GM19099 (cell line): ENCODE measurements around the gene PNRC2.
A peak's percentile ranks its signal among the peaks of the same experiment; 100 is the strongest.

ENCODE experiments used
- POLR2A ChIP-seq: IDR thresholded peaks from 3 replicates; pipeline ENCODE4 v1.6.1; 2011; ENCODE audit warnings: low read depth; ENCODE audit not compliant: insufficient read length; ENCODE audit errors: extremely low read depth

PNRC2 gene, protein sequence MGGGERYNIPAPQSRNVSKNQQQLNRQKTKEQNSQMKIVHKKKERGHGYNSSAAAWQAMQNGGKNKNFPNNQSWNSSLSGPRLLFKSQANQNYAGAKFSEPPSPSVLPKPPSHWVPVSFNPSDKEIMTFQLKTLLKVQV

DNA sequence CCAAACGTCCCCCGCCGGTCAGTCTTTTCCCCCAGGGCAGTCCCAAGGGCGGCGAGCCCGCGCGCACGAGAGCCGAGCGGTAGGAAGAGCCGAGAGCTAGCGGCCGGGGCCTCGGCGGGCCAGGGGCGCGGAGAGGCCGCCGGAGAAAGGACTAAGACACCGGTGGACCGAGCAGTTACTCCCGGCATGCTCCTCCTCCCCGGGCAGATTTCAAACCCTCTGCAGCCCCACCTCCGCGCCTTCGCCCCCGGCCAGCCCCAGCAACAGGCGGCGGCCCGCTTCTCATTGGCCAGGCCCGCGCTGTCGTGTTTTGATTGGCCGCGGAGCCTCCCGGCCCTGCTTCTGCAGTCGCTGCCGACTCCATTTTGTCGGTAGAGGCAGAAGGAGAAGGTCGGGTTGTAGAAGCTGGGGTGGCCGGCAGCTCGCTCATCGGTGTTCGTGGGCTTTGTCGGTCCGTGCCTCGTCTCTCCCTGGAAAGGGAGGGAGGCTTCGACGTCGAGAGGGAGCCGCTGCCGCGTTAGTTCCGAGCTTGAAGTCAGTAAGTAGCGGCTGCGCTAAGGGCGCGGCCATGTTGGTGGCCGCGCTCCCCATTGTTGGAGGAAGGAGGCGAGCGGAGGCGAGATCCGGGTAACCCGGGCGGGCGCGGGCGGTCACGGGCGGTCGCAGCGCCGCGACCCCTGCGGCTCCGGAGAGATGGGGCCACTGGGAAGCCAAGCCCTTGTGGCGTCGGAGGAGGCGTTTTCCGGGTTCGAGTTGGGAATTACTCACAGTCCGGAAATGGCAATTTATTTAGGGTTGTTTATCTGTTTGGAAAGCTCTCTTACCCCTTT lies at the start of gene PNRC2:
Gene PNRC2, plus strand, starts transcription at position 368 of the 830 bp plus-strand sequence. CDS start 1,630 bp downstream, outside the sequence.
- TF ChIP-seq POLR2A, result peak; percentile 92

DNA sequence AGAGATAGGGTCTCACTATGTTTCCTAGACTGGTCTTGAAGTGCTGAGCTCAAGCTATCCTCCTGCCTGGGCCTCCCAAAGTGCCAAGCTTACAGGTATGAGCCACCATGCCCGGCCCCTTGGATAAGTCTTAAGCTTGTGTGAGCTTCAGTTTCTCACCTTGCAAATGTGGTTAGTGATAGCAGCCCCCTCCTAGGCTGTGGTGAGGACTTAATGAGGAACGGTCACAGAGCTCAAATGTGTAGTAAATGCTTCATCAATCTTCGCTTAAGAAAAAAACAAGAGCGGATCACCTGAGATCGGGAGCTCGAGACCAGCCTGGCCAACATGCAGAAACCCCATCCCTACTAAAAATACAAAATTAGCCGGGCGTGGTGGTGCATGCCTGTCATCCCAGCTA lies 49.5 kb upstream of the PNRC2 start:
- TF ChIP-seq POLR2A, result no peak

DNA sequence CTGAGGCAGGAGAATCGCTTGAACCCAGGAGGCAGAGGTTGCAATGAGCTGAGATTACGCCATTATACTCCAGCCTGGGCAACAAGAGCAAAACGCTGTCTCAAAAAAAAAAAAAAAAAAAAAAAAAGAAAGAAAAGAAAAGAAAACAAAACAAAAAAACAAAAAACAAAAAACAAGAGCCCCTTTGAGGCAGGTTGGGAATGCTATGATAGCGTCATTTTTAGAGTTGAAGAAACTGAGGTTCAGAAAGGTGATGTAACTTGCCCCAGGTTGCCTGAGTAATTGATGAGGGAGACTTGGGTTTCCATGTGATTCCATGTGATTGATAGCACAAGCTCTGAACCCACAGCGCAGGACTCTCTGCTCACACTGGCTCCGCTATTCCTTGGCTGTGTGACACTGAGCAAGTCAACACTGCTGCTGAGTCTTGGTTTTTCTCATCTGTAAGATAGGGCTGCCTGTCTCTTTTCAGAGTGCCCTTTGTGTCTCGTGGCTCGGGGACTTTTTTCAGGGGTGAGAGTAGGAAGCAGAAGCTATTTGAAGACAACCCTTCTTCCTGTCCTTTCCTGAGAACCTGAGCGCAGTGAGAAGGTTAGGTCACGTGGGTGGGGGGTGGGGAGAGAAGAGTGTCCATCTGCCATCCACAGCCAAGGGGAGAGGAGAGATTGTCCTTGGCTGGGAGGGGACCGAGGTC lies 48.9 kb upstream of the PNRC2 start:
- peak; percentile 65 for TF ChIP-seq POLR2A

DNA sequence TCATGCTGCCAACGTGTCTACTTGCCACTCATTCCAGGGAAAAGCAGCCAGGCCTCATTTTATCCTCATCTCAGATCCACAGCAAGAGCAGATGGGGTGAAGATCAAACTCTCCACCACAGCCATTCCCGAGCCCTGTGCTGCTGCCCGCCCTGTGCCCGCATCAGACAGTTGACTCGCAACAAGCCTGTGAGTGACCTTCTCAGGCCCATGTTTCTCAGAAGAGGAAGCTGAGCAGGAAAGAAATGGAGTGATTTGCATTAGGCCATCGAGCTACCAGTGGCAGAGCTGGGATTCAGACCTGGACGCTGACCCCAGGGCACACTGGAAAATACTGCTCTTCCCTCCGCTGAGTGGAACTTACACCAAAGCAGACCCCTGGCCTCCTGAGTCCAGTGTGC lies 47.7 kb upstream of the PNRC2 start:
- TF ChIP-seq POLR2A, result no peak

DNA sequence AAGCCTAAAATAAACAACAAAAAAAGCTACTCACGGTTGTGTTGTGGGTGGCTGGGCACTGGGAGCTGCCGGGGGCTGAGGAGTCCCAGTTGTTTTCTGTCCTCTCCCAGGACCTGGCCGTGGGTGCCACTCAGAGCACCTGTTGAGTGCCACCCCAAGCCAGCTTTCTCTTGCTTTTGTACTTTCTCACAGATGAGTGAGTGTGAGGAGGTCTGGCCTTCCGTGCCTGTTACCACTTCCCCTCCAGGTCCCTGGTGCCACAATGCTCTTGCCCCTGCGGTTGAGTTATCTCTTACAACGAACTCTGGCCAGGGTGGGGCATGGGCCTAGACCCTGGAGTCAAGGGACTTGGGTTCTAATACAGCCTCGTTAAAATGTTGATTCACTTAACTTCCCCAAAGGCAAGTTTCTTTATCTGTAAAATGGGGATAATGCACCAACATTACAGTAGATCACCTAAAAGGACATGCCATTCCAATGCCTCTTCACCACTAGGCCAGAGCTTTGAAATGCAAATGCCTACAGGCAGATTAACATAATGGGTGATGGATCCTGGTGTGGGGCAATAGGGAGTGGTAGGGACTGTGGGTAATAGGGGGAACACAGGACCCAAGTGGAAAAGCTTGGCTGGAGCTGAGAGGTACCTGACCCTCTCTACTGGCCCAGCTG lies 46.3 kb upstream of the PNRC2 start, which contains the start of gene CNR2:
Gene CNR2, minus strand, starts transcription at position 151 of the 669 bp plus-strand sequence. CDS start 37,745 bp downstream, outside the sequence.
- TF ChIP-seq POLR2A, result peak; percentile 49

GRCh38 chr1:23914921-23915320 lies 44.7 kb upstream of the PNRC2 start:
- TF ChIP-seq POLR2A, result no peak

- no peak for TF ChIP-seq POLR2A
Observed at GRCh38 chr1:23915466-23915865, 44.2 kb upstream of the PNRC2 start.

GRCh38 chr1:23916209-23917131 lies 43.2 kb upstream of the PNRC2 start:
- TF ChIP-seq POLR2A, result no peak

GRCh38 chr1:23922321-23922943 lies 37.2 kb upstream of the PNRC2 start:
- TF ChIP-seq POLR2A, result no peak

GRCh38 chr1:23923592-23924499 lies 35.8 kb upstream of the PNRC2 start:
- TF ChIP-seq POLR2A, result no peak

GRCh38 chr1:23924601-23925000 lies 35.0 kb upstream of the PNRC2 start:
- TF ChIP-seq POLR2A, result no peak

DNA sequence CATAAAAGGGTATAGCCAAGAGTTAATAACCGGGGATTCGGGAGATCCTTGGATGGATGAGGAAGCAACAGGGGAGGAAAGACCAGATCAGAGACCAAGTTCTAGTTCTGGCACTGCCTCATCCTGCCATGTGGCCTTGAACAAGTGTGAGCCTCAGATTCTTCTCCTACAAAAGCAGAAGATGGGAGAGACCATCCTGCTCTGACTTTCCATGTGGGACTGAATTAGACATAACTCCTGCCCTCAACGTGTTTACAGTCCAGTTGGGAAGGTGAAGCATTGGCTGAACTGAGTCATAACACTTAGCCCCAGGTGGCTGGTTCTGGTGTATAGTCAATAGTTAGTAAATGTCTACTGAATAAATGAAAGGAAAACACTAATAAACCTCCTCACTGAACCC lies 34.3 kb upstream of the PNRC2 start:
- TF ChIP-seq POLR2A, result no peak

DNA sequence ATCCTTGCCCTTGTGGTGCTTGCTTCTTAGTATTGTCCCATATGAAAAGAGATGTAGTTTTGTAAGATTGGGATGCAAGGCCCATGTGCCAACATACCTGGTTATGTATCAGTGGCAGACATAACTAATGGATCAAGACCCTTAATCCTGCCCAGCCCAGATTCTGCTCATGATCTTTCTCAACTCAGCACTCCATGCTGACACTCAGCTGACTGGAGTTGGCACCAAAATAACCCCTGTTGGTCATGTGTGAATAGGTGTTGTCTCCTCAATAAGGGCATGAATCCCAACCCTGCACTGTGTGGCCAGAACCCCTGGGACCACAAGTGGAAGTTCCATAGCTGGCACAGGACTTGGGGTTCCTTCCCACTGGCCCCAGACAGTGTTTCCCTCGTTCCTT lies 32.5 kb upstream of the PNRC2 start:
- TF ChIP-seq POLR2A, result no peak
